ENCODE data around the gene ZNF664.
"Not testable (repeated sequence)": the region's sequence is repeated elsewhere in the genome, so short reads cannot be mapped to it uniquely, and the experiment has no call there.

Gene ZNF664

DNA sequence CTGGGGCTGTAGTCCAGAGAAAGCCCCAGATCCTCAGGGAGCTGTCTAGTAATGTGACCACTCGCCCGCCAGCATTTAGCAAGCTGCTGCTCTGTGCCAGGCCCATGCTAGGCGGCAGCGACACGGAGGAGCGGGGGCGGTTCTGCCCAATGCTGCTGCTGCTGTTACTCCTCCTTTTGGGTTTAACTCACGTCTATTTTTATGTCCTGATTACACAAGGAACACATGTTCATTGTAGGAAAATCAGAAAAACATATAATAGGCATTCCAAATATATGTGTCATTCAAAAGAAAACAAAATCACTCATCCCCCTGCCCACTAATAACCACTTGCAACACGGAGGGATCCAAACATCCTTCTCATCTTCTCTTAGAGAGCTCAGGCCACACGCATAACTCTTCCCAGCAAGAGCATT, 30.8 kb upstream of the ZNF664 start:
- no peak for DNase-seq

DNA sequence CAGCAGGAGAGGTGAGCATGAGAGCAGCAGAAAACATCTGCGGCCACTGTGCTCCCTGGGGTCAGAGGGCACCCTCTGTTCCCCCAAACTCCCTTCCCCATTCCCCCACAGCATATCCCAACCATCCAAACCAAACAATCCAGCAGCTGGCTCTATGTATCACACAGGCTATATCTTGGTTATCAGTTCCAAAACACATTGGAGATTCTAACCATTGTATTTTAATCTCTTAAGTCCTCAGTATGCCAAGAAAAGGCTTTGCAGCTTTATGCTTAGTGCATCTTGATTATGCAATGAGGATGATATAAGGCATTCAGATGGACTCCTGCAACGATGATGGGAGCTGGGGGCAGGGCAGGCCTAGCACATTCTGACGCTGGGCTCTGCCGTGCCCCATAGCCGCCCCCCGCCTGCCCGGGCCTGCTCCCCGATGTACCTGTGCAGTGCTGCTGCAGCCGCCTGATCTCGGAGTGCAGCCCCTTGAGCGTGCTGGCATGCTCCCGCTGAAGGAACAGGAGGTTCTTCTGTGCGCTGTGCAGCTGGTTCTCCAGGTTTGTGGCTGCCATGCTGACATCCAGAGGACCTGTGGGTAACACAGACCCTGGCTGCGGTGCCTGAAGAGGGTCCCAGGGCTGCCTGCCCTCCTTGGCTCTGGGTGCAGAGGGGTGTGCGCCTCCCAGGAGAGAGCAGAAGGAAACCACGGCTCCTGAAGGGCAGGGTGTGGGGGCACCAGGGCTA, 29.9 kb upstream of the ZNF664 start:
- DNase-seq, result no peak

DNA sequence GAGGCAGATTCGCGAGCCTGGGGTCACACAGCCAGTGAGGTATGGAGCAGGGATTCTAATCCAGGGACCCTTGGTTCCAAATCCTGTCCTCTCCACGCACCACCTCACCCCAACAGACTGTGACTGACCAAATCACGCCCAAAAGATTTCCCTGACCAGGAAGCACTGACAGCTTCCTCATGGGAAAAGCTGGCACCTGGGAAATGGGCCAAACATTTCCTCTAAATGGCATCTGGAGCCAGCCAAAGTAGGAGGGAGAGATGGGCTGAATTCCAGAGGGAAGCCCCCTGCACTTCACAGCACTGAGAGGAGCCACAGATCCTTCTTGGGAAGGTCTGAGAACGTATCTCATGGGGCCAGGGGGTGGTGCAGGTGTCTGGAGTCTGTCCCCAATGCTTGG, 29.2 kb upstream of the ZNF664 start:
- DNase-seq, result no peak

DNA sequence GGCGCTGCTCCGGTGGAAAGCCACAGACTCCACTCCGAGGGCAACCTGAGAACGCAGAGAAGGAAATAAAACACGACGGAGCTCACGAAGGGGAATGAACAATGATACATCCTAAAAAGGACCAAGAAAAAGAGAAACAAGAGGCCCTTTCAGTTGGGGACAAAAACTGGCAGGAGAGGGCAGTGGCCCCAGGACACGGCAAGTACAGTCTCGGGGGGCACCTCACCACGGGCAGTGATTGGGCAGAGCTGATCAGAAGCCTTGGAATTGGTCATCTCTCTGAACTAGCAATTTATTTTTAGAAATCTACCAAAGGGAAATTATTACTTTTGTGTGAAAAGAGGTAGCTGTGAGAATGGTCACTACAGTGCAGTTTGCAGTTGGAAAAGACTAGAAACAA, 28.3 kb upstream of the ZNF664 start:
- no peak for DNase-seq

DNA sequence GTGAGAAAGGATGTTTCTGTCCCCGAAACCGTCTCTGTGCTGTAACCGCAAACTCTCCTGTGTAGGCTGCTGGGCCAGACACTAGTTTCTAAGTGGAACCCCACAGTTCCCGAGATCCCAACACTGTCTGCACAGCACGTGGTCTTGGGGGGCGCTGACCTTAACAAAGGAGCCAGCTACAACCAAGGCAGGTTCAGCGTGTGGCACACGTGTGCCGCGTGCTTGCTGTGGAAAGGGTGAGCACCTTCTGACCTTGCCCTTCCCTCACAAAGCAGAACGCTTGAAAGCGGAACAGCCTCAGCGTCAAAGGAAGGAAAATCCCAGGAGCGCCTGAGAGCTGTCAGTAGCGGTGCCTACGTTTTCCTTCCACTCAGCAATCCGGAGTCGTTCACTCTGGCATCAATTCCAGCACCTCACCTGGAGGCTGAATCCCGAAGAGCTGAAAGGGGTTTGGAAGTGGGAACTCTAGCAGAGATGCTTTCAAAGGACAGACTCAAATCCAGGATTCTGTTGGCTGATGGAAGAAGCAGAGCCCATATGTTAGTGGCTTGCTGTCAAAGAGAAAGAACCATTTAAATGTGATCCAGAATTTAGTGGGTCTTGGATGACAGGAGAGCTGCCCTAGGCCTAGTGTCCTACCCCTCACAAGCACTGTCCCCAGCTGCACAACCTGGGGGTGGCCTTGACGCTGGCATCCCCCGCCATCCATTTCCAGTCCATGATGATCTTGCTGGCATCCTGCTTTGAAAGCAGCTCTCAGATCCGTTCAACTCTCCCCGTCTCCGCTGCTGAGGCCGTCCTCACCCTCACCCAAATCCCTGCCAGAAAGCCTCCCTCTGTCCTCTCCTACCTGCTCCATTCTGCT, 27.5 kb upstream of the ZNF664 start:
- no peak for DNase-seq

DNA sequence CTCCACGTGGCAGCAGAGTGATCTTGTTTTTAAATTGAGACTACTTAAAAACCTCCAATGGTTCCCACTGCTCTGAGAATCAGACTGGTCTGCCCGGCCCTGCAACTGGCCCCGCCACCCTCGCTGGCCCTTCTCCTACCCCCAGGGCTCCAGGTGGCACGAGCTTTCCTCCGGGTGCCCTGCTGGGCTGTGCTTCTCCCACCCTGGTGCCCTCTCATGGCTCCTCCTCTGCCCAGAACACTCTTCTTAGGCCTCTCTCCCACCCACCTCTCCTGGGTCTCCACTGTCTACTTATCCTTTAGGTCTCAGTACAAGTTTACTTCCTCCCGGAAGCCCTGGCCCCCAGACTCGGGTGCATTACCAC, 26.9 kb upstream of the ZNF664 start:
- no peak for DNase-seq

DNA sequence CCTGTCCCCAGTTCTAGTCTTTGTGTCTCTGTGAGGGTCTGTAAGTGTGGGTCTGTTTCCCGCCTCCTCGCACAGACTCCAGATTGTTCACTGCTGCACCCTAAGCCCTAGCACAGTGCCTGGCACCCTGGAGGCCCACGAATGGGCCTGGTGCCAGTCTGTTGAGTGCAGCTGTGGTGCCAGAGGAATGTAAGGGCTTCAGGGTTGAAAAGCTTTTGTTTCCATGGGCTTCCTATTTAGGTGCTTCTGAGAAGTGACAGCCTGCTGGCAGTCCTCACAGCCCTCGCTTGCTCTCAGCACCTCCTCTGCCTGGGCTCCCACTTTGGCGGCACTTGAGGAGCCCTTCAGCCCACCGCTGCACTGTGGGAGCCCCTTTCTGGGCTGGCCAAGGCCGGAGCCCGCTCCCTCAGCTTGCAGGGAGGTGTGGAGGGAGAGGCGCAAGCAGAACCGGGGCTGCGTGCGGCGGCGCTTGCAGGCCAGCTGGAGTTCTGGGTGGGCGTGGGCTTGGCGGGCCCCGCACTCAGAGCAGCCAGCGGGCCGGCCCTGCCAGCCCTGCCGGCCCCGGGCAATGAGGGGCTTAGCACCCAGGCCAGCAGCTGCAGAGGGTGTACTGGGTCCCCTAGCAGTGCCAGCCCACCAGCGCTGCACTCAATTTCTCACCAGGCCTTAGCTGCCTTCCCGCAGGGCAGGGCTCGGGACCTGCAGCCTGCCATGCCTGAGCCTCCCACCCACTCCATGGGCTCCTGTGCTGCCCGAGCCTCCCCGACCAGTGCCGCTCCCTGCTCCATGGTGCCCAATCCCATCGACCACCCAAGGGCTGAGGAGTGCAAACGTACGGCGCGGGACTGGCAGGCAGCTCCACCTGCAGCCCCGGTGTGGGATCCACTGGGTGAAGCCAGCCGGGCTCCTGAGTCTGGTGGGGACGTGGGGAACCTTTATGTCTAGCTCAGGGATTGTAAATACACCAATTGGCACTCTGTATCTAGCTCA, 26.2 kb upstream of the ZNF664 start:
- DNase-seq, result not testable (repeated sequence)

DNA sequence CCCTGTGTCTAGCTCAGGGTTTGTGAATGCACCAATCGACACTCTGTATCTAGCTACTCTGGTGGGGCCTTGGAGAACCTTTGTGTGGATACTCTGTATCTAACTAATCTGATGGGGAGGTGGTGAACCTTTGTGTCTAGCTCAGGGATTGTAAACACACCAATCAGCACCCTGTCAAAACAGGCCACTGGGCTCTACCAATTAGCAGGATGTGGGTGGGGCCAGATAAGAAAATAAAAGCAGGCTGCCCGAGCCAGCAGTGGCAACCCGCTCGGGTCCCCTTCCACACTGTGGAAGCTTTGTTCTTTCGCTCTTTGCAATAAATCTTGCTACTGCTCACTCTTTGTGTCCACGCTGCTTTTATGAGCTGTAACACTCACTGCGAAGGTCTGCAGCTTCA, 25.5 kb upstream of the ZNF664 start:
- DNase-seq, result not testable (repeated sequence)

DNA sequence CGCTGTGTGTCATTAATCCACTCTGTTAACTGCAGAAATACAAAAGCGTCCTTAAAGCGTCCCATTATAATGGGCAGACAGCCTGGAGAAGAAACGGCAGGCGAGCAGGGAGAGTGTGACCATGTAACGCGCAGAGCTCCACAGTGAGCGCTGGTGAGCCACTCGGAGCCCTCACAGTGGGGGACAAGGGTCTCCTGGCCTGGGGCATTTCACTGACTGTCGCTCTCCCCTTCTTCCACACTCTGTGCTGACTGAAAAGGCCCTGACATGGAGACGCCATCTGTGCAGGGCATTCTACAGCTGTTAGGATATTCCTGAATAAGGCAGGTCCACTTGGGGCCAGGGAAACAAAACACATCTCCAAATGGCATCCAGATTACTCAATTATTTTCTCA, 24.6 kb upstream of the ZNF664 start:
- no peak for DNase-seq

DNA sequence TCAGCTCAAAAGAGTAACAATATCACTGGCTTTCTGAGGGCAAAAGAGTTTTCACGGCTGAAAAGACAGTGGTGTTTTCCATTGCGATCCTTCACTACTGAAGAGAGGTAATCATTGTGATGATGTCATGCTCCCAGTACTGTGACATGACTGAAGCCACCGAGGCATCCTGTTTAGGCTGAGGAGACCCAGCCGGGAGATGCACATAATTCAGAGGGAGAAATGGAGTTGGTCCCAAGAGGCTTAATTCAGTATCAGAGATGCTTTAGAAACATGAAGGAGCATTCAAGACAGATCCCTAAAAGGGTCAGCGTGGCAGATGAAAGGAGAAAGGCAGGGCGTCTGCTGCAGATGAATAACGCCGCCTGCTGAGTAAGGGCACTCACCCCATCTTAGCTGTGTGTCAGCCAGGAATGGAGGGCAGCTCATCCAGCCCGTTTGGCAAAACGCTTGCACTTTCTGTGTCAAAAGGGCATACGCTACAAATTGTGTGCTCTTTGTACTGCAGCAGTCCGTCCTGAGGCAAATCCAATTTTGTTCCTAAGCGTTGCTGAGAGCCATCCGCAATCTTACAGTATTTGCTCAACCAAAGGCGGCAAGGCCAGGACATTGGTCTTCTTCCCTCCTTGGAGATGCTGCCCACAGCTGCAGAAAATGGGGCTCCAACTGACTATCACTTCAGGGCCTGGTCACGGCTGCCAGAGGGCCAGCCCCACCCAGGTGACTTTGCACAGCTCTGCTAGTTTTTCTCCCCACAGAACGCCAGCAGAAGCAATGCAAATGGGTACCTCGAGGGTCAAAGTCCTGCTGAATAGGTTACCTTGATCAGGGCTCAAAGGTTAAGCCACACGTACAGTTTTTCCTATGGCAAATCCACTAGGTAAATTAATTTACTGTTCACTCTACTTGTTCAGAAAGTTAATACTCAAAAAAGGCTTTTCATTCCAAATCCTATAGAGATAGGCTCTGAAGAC, 23.9 kb upstream of the ZNF664 start:
- DNase-seq, result no peak

DNA sequence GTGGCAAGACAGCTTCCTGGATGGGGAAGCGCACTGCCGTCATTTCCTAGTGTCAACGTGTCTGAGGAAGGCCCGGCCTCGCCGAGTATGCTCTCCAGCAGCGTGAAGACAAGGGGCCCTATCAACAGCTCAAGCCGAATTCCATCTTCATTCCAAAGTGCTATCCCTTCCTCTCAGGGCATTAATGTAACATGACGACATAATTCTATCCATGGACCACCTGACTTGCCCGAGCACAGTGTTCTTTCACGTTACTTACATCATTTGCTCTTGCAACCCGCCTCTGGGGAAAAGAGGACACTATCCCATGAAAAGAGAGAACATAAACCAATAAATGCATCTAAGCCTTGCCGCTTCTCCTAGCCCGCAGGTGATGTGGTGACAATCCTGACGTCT, 23.2 kb upstream of the ZNF664 start:
- DNase-seq, result no peak

DNA sequence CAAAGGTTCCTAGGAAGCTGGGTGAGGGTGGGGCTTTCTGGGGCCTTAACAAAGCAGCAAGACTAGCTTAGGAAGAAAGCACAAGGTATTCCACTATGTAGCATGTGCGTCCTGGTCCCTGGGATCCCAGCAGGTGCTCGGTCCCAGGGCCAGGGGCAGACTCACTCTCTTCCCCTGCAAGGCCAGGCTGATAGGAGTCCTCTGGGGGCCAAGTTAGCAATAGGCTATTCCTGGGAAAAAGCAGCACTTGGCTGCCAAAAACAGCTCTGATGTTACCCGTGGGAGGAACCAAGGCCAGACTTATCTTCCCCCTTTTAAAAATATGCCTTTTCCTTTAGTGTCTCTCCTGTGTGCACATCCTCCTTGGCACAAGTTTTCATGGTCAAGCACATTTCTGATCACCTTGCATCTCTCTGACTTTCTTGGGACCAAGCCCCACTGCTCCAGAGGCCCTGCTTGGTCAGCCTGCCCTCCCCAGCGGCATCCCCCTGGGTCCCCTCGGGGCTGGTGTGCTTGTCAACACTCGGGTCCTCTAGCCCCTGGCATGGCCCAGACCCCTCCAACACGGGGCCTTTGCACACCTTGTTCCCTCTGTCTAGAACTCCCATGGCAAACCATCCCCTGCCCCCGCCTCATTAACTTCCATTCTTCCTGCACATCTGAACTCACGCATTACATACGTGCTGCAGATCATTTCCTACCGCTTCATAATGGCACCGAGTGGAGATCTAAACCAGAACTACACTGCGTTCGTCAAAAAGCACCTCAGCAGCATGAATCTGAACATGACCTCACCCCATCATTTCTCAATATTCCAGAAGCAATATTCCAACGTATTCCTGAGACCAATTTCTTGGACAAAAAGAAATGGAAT, 22.3 kb upstream of the ZNF664 start:
- DNase-seq, result no peak

DNA sequence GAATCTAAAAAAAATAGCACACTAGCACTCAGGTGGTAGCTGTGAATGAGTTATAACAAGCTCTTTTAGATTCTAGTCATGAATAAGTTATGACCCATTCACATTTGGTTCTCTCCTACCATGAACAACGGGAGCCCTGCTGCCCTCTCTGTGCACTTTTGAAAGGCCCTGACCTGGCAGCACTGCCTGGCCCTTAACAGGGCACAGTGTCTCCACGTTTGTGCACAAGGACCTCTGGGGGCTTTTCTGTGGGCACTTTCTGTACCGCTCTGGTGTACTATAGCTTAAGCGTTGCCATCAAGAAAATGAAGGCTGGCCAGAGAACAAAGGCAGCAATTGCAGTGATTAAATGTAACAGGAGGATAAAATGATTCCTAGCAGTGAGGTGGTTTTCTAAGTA, 21.5 kb upstream of the ZNF664 start:
- DNase-seq, result no peak

DNA sequence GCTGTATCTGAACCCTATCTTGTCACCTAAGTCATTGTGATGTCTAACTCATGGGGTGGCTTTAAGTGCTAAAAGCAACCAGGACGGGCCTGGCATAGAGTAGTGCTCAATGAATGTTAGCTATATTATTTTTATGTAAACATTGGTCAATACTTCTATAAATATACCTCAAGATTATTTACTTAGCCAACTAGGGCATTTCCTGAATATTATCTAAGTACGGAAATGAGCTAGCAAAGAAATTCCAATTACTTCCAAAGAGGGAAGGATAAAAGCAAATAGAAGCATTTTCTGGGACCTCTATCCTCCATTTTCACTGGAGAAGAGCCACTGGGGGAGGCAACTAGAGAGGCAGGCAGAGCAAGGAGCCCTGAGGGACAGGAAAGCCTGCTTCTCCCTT, 21.0 kb upstream of the ZNF664 start:
- no peak for DNase-seq

DNA sequence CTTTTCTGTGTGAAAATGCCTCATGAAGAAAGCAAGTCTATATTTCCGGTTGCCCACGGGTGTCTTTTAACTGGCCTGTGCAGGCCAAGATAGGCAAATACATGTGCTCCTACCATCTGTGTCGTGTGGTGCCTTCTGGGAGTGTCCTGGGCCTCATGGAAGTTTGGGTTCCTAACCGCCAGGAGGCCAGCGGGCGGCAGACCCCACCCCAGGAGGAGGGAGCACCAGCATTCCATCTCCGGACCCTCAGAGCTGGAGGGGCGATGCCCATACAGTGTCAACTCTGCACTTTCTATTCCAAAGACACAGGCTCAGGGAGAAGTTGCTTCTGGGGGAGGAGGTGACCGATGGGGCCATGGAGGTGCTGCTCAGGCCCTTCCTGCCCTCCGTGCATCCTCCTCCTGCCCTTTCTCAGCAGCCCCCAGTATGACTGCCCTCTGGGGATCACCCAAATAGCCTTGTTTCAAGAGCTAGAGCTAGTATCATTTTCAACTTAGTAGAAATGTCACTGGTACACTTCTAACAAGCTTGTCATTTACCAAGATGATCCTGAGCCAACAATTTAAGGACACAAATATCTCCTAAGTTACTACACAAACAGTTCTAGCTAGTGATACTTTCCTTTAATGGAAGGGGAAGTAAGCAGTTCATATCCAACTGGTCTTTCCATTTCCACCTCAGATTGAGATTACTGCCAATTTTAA, 18.2 kb upstream of the ZNF664 start:
- no peak for DNase-seq

DNA sequence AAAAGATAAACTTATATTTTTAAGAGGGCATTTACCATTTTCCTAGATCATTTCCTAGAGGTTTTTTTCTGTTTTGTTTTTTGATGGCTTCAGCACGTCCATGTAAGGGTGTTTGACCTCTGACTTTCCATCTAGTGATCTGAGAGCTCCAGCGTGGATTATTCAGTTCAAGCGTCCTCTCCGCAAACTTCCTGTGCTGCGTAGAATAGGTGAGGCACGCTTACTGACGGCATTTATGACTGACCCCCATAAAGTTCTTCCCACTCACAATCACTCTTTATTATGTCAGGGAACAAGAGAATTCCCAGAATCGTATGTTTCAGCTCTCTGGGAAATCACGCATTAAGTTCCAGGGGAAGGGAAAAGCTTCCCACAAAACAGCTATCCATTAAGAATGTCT, 16.8 kb upstream of the ZNF664 start:
- DNase-seq, result no peak

DNA sequence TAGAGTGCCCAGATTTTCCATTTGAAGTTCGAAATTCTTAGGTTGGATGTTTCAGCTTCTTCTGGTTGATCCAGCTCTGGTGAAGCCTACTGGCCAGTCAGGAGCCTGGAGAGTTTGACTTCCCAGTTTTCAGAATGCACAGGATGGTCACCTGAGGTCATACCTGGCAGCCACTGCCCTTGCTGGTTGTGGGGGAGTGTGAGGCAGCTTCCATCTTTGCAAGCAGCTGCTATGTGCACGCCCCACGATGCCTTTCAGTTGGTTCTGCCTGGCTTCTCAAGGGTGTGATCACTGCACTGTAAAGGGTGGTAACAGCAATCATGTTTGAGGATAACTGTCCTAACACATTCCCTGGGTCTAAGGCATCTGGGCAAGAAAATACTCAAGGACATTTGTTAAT, 15.8 kb upstream of the ZNF664 start:
- no peak for DNase-seq

DNA sequence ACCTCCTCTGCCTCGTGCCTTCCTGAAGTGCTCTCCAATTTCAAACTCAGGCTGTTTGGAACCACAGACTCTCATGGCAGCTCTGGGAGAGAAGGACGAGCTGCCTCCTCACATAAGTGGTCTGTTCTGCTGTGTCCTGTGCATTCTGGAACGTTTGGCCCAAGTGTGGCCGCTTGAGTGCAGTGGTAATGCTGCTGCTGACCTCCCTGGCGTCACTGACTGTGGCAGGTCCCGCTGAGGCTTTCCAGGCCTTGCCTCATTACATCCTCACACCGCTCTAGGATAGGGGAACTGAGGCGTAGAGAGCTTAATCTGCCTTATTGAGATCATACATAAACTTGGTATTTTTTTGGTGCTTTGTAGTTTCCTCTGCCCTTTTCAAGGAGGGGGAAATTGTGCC, 14.6 kb upstream of the ZNF664 start:
- no peak for DNase-seq

DNA sequence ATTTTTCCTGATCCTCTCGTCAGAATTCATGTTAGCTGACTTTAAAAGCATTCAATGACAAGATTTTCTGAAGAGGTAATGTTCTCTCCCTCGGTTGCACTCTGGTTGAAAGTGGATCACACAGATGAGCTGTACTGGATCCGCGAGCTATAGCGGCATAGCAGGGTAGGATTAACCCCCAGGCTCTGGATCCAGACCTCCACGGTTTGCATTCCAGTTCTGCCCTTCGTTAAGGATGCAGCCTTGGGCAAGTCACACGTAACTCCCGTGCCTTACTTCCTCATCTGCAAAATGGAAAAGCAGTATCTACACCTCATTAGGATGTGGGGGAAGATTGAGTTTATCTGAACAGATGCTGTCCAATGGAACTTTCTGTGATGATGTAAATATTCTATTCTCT, 14.1 kb upstream of the ZNF664 start:
- no peak for DNase-seq

DNA sequence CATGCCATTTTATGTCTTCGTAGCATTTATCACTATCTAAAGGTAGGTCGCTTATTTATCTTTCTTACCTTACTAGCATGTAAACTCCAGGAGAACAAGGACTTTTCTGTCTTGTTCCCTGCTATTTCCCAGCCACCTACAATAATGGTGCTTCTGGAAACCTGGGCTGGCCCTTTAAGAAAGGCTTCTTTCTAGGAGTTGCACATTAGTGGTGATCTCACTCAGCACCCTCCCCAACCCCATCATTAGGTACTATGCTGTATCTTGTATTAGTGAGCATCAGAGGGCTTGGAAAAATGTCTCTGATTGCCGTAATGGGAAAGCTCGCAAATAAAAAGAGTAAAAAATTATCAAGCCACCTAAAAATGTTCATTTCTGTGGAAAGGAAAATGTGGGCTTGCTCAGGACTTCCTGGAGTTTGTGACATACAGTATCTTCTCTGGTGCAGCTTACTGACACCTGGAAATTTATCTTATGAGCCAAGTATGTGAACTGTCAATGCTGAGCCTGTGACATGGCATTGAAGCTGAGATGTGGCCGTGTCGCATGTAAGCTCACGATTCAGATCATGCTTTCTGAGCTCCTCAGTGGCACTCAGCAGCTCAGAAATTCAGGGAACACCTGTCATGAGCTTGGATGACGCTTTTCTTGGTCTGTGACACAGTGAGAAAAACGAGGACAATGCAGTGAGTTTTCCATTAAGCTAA, 12.8 kb upstream of the ZNF664 start:
- no peak for DNase-seq

Data from activated CD4-positive, alpha-beta T cell treated with anti-CD3 and anti-CD28 coated beads, Interleukin-2, amount 50 U/mL, for 1 hour (primary cell).